ENCODE data around the gene KCNK17.

The KCNK17 gene

GRCh38 chr6:39314273-39314795 is at the start of gene KCNK17:
TSS of gene KCNK17 (minus strand) at chr6:39314419. CDS start at chr6:39314320, 99 bp downstream.
- DNase-seq = peak in 1 of 2 experiments; percentile 13

GRCh38 chr6:39363280-39363679 is 49.1 kb upstream of the KCNK17 start:
- DNase-seq = no peak

GRCh38 chr6:39362487-39362865 is 48.3 kb upstream of the KCNK17 start:
- peak; percentile 30 to 54 for DNase-seq

GRCh38 chr6:39361657-39362486 is 47.7 kb upstream of the KCNK17 start:
- peak; percentile 76 to 79 for DNase-seq

GRCh38 chr6:39360378-39360777 is 46.2 kb upstream of the KCNK17 start:
- no peak for DNase-seq

GRCh38 chr6:39357998-39358686 is 43.9 kb upstream of the KCNK17 start:
- peak; percentile 33 to 39 for DNase-seq

- no peak for DNase-seq
These were observed 39.6 kb upstream of the KCNK17 start for GRCh38 chr6:39353698-39354315.

- no peak for DNase-seq
These were observed 36.7 kb upstream of the KCNK17 start for GRCh38 chr6:39350723-39351505.

GRCh38 chr6:39348740-39349139 is 34.5 kb upstream of the KCNK17 start:
- no peak for DNase-seq

- DNase-seq = peak; percentile 54 to 56
These were observed 33.8 kb upstream of the KCNK17 start for GRCh38 chr6:39347906-39348585.

- DNase-seq = no peak
These were observed 33.0 kb upstream of the KCNK17 start for GRCh38 chr6:39347206-39347605.

GRCh38 chr6:39344821-39345280 is 30.6 kb upstream of the KCNK17 start:
- no peak for DNase-seq

- no peak for DNase-seq
These were observed 29.2 kb upstream of the KCNK17 start for GRCh38 chr6:39343396-39343870.

GRCh38 chr6:39342692-39343395 is 28.6 kb upstream of the KCNK17 start:
- no peak for DNase-seq

- no peak for DNase-seq
These were observed 27.7 kb upstream of the KCNK17 start for GRCh38 chr6:39341937-39342336.

- no peak for DNase-seq
These were observed 27.1 kb upstream of the KCNK17 start for GRCh38 chr6:39341352-39341751.

GRCh38 chr6:39339868-39340550 is 25.8 kb upstream of the KCNK17 start:
- DNase-seq = no peak

GRCh38 chr6:39339096-39339867 is 25.1 kb upstream of the KCNK17 start:
- no peak for DNase-seq

- DNase-seq = peak; percentile 52 to 58
These were observed 24.2 kb upstream of the KCNK17 start for GRCh38 chr6:39338397-39338796.
